ENCODE results near the gene ITM2C.

DNA sequence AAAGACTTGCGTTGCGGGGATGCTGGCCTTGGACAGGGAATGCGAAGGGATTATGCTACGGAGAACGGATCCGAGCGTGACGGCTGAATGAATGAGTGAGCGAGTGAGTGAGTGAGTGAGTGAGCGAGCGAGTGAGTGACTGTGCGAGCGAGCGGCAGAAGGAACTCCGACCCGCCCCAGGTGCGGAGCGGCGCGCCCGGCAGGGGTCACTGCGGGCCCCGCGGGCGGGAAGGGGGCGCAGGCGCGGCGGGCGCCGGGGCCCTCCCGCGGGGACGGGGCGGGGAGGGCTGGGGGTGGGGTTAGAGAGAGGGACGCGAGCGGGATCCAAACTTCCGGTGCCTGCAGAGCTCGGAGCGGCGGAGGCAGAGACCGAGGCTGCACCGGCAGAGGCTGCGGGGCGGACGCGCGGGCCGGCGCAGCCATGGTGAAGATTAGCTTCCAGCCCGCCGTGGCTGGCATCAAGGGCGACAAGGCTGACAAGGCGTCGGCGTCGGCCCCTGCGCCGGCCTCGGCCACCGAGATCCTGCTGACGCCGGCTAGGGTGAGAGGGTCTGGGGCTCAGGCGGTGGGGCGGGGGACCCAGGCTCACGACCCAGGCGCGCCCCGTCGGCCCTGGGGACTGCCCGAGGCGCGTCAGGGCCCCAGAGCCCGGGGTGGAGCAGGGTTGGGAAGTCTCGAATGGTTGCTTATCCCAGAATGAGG lies at the start of gene ITM2C:
- TF ChIP-seq YY1 (IDR thresholded peaks at IDR 0.05; ENCODE audit: insufficient read depth, insufficient read length) (no peak), SUZ12 (IDR thresholded peaks at IDR 0.05; ENCODE audit: extremely low read depth, insufficient read depth, insufficient read length) (no peak), ZNF274 (IDR thresholded peaks at IDR 0.05; ENCODE audit: low read depth, low read length) (no peak)

All from NT2/D1 (cell line).